GM19324 (cell line): Measurements from ENCODE around the gene KLF2.

Experiments
- ATAC-seq: cut with Tn5 transposase; IDR thresholded peaks from one replicate; pipeline ENCODE4 v1.9.1; 2021; ENCODE audit warnings: mild to moderate bottlenecking, moderate library complexity; ENCODE audit not compliant: unreplicated experiment, low FRiP score

The KLF2 gene

DNA sequence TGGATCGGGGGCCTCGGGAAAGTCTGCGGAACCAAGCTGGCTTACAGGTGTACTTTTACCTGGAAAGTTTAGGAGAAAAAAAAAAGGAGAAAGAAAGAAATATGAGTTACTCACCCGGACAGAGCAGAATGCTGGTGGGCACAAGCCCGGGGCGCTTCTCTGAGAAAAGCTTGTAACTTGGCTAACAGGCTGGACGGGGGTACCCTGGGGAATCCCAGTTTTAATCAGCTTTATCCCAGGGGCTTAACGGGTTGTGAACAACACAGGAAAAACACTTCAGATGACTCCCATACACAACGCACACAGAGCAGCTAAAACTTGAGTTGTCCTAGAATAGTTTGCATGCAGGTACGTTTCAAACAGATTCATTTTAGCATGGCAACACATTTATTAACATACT is 37.3 kb downstream of the KLF2 start:
- no peak for ATAC-seq

DNA sequence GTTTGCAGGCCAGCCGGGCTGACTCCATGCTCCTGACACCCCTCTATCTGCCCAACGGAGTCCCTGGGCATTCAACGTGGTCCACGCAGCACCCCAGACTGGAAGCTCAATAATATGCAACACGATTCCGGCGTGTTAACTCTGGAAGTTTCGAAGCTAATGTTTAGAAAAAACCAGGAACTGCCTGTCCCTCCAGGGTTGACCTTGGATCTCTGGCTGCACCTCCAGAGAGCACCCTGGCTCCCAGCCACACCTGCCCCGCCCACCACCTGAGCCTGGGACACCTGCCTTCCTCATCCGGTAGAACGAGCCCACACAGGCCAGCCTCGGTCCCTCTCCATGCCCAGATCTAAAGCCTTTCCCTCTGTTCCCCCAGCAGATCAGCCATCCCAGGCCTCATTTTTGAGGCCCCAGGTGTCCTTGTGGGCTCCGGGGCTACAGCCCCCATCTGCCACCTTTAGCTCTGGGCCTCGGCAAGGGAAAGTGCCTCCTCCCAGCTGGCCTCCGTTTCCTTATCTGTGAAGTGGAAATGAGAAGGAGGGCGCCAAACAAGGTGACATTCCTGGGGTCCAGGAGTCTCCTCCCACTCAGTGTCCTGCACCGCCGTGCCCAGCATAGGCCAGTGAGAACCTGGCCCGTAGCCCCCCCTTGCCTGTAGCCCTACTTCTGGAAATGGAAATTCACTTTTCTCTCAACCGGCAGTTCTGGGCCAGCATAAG is 38.7 kb downstream of the KLF2 start:
- ATAC-seq = no peak

DNA sequence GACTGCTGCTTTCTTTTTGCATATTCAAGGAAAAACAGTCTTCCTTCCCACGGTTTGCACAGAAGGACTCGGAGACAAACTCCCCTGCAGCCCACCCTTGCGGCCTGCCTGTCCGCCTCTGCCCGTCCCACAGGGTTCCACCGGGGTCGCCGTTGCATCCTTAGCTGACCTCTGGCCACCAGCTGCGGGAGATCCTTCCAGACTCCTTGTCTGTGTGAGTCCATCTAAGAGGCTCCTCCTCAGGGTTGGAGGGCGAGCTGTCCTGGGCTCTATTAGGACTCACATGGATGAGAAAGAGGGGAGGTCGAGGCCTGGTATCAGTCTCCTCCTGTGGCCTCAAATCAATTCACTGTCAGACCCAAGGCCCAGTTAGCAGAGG is 39.2 kb downstream of the KLF2 start:
- no peak for ATAC-seq

DNA sequence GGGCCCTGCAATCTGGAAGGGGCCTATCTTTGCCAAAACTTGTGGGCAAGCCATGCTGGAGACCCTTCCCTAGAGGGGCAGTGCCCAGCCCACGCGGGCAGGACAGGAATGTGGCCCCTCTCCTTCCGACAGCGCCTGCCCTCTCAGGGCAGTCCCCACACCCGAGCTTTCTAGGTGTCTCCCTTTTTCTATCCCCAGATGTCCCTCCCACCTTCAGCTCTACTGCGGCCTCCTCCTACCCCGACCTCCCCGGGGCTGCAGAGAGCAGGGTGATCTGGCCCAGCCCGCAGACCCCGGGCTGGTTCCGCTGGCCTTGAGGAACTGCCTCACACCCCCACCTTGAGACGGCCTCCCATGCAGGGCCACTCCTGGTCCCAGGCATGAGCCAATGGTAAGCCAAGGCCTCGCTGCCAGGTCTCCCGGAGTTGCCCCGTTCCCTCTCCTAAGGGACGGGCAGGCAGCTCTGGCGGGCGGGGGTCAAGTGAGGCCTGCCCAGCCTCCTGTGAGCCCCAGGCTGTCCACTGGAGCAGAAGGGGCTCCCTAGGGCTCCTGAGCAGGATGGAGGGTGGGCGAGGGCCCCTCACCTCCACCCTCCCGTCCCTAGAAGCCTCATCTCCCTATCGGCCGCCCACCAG is 39.7 kb downstream of the KLF2 start:
- no peak for ATAC-seq

DNA sequence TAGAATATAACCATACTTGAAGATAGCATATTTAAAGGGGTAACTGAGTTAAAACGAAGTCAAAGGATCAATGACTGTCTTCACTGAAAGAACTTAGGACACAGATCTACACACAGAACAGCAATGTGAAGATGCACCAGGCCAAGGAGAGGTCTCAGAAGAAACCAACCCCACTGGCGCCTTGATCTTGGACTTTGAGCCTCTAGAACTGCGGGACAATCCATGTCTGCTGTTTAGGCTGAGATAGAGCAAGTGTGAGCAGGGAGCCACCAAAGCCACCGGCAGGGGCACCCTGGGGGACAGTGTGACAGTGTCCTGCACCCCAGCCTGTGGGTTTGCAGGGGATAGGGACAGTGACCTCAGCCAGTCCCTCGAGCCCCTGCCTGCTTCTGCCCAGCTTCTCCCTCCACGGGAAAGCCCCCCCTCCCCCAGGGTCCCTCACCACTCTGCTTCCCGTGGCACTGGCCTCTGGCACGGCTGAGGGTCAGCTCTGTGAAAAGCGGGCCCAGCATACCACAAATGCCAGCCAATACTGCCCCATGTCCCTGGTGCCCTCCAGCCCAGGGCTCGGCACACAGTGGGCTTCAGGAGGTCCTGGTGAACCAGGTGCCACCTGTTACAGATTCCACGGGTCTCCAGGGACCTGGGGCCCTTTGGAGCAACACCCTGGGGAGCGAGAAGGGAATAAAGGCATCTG is 40.8 kb downstream of the KLF2 start:
- no peak for ATAC-seq

DNA sequence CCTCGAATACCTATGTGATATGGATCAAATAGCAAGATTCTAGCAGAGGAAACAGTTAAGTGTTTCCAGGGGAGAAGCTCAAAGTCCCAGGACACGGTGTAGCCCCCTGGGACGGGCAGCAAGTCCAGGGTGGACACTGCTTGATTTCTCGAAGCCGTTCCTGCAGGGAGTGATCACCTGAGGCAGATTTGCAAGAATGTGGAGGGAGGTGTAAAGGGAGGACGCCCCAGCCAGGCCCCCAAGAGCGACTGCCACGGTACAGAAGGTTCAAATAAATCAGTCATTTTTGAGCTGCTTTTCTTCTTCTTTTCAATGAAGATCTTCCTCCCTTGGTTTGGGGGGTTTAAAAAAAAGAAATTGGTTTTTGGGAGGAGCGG is 41.4 kb downstream of the KLF2 start:
- ATAC-seq = no peak

DNA sequence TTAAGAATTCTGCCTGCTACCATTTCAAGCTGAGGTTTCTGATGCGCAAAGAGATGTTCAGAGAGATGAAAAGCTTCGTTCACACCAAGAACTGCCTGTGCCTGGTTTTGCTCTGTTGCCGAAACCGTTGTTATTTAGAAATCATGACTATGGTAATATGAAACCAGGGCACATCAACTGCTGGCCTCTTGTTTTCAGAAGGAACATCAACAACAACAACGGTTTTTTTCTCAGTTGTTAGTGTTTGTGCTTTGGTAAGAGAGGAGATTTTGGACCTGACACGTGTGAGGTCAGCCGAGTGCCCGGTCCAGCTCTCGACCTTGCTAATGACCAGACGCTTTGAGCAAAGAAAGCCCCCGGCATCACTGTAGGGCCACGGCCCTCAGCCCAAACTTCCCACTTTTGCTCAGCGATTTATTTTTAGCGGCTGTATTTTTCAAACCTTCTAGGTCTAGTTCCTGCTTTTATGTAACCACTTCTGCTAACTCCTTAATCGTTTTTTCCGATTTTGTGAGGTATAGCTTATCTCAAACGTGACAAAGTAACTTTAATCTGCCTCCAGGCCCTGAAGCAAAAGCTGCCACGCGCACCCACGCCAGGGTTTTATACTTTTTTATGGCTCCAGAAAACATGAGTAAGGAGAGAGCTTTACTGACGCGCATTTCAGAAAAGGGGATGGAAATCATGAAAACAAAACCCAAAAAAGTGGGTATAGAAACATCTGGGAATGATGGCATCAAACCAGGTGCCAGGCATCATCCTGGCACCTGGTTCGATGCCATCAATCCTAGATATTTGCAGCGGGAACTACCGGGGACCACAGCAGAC is 42.0 kb downstream of the KLF2 start:
- no peak for ATAC-seq

DNA sequence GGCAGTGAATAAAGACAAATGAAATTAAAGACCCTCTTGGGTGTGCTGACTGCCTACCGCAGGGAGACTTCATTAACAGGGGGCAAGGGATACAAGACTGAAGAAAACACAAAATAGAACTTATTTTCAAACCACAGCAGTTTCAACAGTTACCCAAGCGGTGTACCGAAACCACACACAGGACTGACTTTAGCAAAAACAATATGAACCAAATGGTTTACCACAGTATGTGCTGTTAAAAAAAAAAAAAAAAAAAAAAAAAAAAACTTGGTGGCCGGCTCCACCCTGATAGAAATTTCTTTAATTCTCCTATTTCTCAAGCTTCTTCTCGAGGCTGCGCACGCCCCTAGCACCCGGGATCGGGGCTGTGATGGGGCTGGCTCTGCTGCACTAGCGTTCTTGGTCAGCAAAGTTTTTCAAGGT is 42.6 kb downstream of the KLF2 start:
- peak; percentile 24 for ATAC-seq

DNA sequence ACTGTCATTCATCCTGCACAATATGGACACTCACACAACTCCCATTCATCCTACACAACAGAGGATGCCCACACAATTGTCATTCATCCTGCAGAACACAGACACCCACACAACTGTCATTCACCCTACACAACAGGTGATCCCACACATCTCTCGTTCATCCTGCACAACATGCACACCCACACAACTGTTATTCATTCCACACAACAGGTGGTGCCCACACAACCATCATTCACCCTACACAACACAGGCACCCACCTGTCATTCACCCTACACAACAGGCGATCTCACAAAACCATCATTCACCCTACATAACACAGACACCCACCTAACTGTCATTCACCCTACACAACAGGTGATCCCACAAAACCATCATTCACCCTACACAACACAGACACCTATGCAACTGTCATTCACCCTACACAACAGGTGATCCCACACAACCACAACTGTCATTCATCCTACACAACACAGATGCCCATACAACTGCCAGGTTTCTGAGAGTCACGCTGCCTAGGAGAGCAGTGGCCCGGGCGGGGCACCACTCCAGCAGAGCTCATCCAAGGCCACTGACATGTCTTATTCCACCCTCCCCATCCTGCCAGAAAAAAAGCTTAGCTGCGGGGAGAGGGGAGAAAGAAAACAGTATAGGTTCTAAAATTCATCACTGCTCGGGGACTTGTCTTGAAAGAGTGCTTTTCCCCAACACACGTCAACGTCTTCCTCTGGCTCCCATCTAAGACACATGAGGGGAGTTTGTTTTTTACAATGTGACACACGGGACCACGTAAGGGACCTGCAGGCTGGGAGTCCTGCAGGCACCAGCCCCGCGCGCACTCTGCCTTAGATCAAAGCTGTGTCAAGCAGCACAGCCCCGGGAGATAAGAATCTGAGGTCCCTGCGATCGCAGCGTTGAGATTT is 44.0 kb downstream of the KLF2 start:
- ATAC-seq = no peak

DNA sequence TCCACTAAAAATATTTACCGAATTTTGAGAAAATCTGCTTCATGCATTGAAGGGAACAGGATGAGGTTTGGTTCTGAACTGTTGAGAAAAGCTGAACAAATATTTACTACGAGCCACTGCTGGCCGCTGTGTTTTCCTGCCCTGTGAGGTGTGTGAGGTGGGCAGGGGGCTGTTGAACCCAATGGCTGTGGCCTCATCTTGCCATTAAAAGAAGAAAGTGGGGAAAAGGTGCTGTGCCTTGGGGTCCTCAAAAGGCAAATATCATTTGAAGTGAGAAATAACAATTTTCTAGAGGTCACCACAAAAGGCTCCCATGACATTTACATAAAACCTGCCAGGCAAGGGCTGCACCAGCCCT is 44.7 kb downstream of the KLF2 start:
- ATAC-seq = no peak

DNA sequence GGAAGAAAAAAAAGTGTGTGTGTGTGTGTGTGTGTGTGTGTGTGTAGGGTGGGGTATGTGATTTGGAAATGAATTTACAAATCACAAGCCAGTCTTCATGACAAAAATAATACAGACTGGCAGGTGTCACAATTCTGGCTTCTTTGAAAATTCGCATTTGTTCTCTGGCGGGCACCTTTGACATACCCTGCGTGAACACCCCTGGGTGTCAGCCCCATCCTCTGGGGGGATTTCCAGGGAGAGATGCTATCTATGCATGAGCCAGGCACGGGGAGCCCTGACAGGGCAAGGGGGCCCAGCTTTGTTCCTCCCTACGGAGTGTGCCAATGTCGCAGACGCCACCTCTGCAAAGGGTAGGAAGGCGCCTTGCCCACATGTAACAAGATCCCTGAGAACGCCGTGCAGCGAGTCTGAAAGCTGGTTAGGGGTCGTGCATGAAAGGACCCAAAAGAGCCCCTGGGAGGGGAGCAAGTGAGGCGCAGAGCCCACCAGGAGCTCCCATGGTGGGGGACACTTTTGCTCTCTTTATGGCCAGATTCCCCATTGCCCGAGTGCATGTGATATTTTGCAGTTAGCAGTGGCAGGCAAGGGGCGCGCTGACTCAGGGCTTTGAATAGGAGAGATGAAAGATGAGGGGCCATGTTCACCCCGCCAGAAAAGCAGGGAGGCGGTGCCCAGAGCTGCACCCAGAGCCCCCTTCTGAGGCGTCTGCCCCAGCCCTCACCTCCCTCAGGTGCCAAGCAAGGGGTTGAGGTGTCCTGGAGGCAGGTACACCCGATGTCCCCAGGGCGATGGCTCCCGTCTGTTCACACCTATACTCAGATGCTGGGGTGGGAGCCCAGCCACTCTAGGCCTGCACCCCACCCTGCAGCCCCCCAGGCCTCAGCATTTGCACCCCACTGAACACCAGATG is 45.3 kb downstream of the KLF2 start:
- no peak for ATAC-seq

DNA sequence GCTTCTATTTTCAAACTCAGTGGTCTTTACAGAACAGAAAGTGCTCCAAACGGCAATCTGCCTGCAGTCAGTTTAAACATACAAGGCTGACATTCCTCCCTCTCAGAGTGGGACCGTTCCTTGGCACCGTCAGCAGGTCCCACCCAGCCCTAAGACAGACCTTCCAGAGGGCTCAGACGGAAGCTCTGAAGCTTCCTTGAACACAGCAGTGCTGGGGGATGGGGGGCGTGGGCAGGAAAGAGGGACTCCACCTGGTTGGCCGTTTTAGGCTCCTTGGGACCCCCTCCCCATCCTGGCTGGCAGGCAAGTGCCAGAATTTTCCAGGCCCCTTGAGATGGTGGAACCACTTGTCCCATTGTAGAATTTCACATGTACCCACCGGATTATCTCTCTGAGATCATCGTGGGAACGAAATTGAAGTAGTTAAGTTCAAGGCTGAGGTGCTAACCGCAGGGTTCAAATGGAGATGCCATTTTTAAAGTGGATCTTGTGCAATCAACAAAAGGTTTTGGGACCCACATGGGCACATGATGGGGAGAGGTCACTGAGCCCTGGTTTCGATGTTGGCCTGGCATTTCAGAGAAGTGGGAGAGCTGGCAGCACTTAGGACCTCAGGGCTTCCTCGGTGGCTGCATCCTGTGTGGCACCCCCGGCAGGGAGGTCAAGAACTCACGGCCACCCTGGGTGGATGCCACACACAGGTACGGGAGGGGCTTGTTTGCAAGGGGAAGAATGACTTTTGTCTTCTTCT is 46.2 kb downstream of the KLF2 start:
- ATAC-seq = peak; percentile 6

DNA sequence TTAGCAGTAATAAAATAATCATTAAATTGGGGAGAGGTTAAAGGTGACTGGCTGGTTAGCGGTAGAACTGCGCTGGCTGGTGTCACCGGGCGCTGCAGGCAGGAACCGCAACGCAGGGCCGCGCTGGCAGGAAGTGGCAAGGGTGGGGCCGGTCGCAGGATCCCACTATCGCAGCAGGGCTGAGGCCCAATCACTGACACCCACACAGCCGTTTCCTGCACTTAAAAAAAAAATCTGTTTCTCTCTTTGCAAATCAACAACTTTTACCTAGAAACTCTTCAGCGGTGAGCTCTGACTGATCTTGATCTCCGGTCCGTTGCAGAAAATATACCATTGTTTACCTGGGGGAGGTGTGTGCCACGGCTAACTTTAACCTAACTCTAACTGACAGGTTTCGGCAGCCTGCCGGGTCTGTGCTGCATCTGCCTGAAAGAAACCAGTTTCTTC is 46.9 kb downstream of the KLF2 start:
- peak; percentile 84 for ATAC-seq

DNA sequence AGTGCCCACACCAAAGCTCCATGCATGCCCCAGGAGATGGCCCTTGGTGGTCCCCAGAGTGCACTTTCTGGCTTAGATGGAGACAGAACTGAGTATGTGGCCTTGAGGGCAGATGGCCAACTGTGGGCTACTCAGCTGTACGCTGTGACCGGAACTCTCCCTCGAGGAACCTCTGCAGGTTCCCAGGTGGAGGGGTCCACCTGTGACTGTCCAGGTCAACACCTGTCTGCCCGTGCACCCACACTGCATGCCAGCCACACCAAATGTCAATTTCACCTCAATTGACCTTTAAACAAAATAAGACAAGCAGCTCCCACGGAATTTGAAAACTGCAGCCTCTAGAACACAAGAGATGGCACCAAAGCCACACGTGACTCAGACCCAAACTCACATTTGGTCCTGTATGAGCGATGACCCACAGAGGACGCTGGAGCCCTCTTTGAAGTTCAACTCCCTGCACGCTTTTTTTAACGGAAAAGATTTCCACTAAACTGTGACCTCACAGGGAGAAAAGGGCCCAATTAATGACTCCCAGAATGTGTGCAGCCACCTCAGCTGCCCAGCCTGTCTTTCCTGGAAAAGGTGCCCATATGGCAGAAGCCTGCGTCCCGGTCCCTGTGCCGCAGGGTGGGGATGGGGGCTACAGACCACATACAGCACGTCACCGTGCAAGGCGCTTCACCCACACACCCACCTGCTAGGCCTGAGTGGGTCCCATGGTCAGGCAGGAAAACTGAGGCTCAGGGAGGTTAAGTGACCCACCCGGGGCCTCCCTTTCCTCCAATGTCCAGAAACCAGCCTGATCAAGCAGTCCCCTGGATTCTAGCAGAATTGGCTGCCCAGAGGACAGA is 47.7 kb downstream of the KLF2 start:
- peak; percentile 16 for ATAC-seq

DNA sequence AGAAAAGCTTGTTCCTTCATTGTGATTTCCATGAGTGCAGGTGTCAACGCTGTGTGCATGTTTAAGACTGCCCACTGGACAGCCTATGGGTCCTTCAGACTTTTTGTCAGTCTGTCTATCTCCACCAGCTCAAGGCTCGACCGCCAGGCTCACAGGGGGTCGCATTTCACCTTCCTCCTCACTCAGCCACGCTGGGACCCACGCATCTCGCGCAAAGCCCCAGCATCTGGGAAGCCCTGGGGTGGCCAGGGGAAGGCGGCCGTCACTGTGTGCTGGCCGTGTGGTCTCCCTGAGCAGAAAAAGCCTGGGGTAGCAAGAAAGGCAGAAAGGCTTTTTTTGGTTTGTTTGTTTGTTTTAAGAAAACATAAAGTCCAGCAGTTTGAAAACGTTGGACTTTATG is 48.5 kb downstream of the KLF2 start:
- no peak for ATAC-seq

DNA sequence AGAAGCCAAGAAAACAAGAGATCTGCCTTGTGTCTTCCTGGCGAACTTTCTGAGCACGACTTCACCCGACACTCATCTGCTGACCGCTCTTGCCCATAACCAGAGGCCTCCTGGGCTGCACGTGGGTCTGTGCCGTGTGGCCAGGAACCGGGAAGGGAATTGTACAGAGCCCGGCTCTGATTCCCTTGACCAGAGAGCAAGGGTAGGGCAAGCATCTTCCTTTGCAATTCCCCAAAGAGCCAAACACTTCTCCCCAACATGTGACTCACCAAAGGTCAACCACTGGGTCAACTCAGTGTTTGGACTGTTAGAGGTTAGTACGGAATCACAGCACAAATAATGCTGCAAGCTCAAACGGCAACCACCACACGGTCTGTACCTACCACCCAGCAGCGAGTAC is 48.9 kb downstream of the KLF2 start:
- no peak for ATAC-seq

DNA sequence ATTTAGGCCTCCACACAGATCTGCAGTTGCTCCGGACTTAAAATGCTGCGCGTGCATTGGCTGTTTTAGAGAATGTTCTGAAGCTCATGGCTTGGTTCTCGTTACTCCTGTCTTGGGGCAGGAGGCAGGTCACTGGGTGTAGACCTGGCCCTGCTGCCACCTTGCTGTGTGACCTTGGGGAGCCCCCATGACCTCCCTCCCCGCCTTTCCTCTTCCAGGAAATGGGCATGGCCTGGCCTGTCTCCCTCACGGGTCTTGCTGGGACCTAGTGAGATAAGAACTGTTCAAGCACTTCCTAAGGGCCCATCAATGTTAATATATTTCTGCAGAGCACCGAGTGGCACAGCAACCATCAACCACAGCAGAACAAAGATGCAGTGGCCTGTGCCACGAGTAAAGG is 49.4 kb downstream of the KLF2 start:
- ATAC-seq = no peak
